A204.1 (cell line): Measurements from ENCODE around the gene C4orf17.
A peak's percentile ranks its signal among the peaks of the same experiment; 100 is the strongest.
"Not testable (repeated sequence)": the region's sequence is repeated elsewhere in the genome, so short reads cannot be mapped to it uniquely, and the experiment has no call there.

Experiments used
- FAIRE-seq: peaks from 2 replicates; lab custom pipeline; 2012; peaks lifted over from hg19 to GRCh38; lab: Jason Lieb, UNC

The C4orf17 gene

GRCh38 chr4:99510721-99511120 is at the start of gene C4orf17:
TSS of gene C4orf17 (plus strand) at chr4:99511021. CDS start at chr4:99513082, 2,061 bp downstream.
- FAIRE-seq, result no peak

GRCh38 chr4:99461623-99462401 is 49.0 kb upstream of the C4orf17 start:
- no peak for FAIRE-seq

GRCh38 chr4:99462875-99463464 is 47.9 kb upstream of the C4orf17 start:
- FAIRE-seq, result peak; percentile 92

GRCh38 chr4:99463566-99463965 is 47.3 kb upstream of the C4orf17 start:
- FAIRE-seq, result no peak

- no peak for FAIRE-seq
These were observed 42.9 kb upstream of the C4orf17 start for GRCh38 chr4:99467887-99468286.

- FAIRE-seq, result no peak
These were observed 41.9 kb upstream of the C4orf17 start for GRCh38 chr4:99468889-99469288.

- FAIRE-seq, result no peak
These were observed 39.5 kb upstream of the C4orf17 start for GRCh38 chr4:99471349-99471748.

GRCh38 chr4:99471896-99472295 is 38.9 kb upstream of the C4orf17 start:
- no peak for FAIRE-seq

GRCh38 chr4:99473131-99473530 is 37.7 kb upstream of the C4orf17 start:
- FAIRE-seq, result no peak

- no peak for FAIRE-seq
These were observed 27.2 kb upstream of the C4orf17 start for GRCh38 chr4:99483636-99484035.

- FAIRE-seq, result no peak
These were observed 25.6 kb upstream of the C4orf17 start for GRCh38 chr4:99485212-99485611.

- FAIRE-seq, result not testable (repeated sequence)
These were observed 24.2 kb upstream of the C4orf17 start for GRCh38 chr4:99486648-99487047.

- no peak for FAIRE-seq
These were observed 20.5 kb upstream of the C4orf17 start for GRCh38 chr4:99490286-99490685.

GRCh38 chr4:99504804-99505502 is 5.9 kb upstream of the C4orf17 start:
- no peak for FAIRE-seq

GRCh38 chr4:99506781-99507180 is 4.0 kb upstream of the C4orf17 start:
- FAIRE-seq, result no peak

GRCh38 chr4:99507349-99507748 is 3.5 kb upstream of the C4orf17 start:
- no peak for FAIRE-seq

GRCh38 chr4:99507762-99508161 is 3.1 kb upstream of the C4orf17 start:
- FAIRE-seq, result no peak

- no peak for FAIRE-seq
These were observed 7.9 kb downstream of the C4orf17 start for GRCh38 chr4:99518601-99519295.

GRCh38 chr4:99529228-99529627 is 18.4 kb downstream of the C4orf17 start:
- FAIRE-seq, result no peak

- no peak for FAIRE-seq
These were observed 19.1 kb downstream of the C4orf17 start for GRCh38 chr4:99529956-99530355.

- FAIRE-seq, result not testable (repeated sequence)
These were observed 23.9 kb downstream of the C4orf17 start for GRCh38 chr4:99534699-99535098.

GRCh38 chr4:99536271-99536670 is 25.4 kb downstream of the C4orf17 start:
- FAIRE-seq, result no peak

GRCh38 chr4:99536848-99537247 is 26.0 kb downstream of the C4orf17 start:
- no peak for FAIRE-seq
